SIG-M5 treated with dmso at 0.1 percent for 504 hours (cell line): ENCODE data around the gene FHAD1.

Source experiments
- DNase-seq: peaks from one replicate; lab custom pipeline; 2025; ENCODE audit not compliant: unreplicated experiment; lab: John Stamatoyannopoulos, UW

Gene FHAD1

DNA sequence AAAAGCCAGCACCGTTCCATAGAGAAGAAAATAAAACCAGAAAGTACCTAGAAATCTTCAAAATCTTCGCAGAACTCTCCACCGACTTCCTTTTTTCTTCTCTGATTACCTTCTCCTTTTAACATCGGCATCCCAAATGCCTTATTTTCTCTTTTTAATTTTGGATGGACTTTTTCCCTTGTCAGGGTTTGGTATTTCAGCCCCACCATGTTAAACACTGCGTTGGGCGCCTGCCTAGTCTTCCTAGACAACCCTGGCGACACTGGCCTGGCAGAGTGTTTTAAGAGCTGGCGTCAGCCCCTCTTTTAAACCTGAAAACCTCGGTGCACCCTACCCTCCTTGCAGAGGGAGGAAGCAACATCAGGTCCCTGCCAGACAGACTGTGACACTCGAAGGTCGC, 96.7 kb downstream of the FHAD1 start:
- DNase-seq: no peak

DNA sequence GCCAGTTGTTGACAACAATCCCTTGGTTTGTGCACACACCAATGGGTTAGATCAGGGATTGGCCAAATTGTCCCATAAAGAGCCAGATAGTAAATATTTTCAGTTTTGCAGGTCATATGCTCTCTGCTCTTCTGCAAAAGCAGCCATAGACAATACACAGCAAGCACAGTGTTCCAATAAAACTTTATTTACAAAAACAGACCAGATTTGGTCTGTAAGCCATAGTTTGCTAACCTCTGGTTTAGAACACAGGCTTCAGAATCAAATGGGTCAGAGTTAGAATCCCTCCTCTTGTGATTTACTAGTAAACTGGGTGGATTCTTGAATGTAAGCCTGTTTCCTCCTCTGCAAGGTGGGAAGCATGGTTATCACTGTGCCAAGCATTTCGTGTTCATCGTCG, 97.4 kb downstream of the FHAD1 start:
- no peak for DNase-seq

DNA sequence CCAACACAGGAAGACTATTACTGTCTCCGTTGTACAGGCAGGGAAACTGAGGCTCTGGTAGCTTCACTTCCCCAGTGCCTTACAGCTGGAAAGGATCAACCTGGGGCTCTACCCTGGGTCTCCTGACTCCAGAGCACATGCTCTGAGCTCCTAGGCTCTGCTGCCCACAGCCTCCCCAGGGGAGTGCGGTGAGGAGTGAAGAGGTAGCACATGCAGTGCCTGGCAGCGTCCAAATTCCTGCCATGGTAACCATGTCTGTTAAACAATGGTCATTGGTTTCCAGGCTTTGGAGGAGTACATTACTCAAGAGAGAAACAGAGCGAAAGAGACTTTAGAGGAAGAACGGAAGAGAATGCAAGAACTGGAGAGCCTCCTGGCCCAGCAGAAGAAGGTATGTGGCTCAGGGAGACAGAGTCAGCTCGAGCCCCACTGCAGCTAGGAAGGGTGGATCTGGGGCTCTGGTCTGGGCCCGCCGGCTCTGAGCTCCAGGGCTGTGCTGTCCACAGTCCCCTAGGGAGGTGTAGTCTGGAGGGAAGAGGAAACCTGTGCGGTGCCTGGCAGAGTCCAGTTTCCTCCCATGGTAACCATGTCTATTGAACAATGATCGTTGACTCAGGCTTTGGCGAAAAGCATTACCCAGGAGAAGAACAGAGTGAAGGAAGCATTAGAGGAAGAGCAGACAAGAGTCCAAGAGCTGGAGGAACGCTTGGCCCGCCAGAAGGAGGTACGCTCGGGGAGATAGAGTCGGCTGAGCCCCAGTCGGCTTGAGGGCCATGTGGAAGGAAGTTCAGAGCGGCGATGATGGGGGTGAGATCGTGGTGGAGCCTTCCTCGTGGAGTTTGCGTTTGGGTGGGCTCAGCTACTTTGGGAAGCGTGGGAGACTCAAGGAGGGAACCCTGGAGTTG, 98.0 kb downstream of the FHAD1 start:
- DNase-seq: no peak

DNA sequence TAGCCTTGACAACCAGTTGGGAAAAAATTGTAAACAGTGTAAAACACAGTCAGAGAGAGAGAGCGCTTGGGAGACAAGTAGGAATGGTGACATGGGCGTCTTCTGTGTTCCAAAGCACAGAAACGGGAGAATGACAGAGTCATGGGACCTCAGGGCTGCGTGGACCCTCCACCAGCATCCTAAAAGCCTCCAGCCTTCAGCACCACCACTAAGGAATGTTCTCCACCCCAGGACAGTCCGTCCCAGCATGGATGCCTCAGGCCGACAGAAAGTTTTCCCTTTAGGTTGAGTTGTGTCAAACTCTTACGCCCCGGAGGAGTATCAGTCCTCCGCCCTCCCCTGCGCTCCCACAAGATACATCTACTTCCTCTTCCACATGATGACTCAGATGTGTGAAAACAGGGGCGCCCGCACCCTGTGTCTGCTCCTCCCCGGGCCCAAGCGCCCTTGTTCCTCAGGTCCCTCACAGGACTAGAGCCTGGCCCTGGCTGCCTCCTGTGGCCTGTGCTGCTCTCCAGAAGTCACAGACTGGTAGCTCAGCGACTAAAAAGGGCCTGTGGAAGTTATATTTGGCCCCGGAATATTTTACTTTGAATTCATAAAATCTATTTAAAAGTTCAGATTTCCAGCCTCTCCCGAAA, 98.8 kb downstream of the FHAD1 start:
- DNase-seq: peak; percentile 86

DNA sequence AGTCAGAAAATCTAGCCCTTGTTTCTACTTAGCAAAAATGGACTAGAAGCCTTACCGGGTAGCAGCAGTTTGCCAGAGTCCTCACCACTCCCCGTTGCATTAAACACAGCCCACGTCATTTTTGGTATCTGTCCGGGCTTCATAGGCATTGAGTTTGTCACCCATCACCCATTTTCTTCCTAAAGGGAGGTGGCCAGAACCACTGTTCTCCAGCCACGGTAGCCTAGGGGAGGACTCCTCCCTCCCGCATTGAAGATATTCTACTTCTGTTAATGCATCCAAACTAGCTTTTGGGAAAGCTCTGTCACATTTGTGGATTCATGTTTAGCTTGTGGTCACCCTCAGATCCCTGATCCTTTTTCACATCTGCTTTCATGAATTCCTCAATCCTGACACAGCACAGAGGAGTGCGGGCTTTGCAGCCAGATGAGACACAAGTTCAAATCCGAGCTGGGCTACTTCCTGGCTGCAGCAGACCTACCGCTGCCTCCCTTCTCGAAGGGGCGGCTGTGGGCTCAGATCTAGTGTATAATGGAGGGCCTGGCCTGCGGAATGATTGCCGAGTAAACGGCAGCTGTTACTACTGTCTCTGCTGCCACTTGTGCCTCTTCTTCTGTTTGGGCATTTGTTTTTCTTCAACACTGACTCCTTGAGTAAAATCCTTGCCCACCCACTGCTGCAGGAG, 99.5 kb downstream of the FHAD1 start:
- no peak for DNase-seq

DNA sequence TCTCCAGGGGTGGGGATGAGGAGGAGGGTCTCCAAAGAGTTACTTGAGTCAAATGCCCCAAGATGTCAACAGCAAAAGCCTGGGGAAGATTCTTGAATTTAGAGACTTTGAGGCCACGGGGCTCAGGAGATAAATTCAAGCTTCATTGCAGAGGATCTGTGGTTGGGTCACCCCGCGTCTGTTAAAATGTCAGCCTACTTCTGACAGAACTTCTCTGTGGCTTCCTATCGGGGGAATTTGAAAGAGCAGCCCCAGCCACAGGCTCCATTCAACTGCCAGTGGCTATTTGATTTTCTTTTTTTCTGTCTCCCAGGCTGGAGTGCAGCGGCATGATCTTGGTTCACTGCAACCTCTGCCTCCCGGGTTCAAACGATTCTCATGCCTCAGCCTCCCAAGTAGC, 100.2 kb downstream of the FHAD1 start:
- no peak for DNase-seq

DNA sequence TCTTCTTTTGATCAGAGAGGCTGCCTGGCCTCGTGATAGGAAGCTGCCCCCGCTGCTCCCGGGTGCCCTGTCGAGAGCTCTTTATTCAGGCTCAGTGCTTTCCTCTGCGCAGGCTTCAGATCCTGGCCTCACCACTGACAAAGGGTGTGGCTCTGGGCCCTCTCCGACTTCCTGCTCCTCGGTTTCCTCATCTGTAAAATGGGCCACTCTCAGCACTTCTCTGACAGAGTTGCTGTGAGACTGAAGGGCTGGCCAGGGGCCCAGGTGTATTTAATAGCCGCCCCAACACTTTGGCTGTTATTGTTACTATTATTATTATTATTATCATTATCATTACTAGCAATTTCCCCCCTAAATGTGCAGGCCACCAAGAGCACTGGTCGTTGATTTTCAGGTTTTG, 101.6 kb downstream of the FHAD1 start:
- no peak for DNase-seq

DNA sequence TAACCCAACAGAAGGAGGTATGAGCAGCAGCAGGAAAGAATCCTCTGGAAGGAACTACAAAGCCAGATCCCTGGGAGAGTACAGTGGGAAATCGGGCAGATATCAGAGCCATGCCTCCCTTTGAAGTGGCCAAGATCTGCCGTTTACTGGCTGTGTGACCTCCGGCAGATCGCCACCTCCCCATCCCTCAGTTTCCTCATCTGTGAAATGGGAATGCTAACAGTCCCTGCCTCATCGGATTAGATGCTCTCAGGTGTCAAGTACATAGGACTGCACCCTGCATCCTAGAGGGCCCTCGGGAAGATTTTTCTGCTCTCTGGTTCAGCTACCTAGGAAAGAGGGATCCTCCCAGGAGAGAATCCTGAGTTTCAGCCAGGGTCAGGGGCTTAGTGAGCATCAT, 102.1 kb downstream of the FHAD1 start:
- no peak for DNase-seq

DNA sequence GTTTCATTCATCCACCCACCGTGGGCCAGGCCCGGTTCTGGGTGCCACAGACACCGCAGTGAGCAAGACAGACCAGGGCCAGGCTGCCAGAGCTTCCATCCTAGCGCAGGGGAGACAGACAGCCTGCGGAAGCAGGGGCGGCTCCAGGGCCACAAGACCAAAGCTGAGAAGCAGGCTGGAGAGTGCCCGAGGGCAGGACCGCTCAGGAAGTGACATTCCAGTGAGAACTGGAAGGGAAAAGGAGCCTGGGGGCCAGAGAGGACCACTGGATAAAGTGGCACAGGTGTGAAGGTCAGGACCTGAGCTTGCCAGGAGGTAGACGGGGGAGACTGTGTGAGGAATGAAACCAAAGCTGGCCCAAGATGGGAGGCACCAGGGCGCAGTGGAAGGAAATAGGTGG, 103.1 kb downstream of the FHAD1 start:
- no peak for DNase-seq

DNA sequence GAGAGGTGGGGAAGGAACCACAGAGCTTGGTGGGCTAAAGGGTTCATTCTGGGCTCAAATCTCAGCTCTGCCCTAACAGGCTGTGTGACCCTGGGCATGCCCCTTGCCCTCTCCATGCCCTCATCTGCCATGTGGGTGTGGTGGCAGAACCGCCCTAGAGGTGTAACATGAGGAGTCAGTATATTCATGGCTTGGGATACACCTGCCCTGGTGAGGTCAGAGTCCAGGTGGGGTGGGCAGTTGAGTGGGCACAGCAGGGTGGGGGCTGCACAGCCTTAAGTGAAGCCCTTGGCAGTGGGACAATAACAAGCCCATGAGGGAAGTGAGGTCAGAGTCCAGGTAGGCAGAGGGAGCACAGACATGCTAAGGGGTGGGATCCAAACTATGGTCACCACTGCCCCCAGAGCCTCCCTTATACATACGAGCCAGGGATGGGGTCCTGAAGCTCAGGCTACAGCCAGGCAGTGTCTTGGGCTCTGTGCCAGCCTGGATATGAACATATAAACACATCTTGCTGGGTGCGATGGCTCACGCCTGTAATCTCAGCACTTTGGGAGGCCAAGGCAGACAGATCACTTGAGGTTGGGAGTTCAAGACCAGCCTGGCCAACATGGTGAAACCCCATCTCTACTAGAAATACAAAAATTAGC, 103.7 kb downstream of the FHAD1 start:
- DNase-seq: no peak

DNA sequence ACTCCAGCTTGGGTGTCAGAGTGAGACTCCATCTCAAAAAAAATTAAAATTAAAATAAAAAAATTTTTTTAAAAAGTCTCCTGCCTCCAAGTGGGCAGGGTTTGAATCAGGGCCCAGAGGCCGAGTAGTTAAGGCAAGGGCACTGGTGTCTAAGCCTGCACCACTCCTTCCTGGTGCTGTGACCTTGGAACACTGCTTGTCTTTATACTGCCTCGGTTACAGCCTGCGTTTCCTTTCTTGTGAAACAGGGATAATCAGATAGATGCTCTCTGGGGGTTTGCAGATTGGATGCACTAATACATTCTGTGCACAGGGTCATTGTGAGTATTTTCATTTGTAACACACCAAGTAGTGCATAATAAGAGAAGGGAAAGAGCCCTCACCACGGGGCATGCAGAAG, 104.3 kb downstream of the FHAD1 start:
- DNase-seq: no peak

DNA sequence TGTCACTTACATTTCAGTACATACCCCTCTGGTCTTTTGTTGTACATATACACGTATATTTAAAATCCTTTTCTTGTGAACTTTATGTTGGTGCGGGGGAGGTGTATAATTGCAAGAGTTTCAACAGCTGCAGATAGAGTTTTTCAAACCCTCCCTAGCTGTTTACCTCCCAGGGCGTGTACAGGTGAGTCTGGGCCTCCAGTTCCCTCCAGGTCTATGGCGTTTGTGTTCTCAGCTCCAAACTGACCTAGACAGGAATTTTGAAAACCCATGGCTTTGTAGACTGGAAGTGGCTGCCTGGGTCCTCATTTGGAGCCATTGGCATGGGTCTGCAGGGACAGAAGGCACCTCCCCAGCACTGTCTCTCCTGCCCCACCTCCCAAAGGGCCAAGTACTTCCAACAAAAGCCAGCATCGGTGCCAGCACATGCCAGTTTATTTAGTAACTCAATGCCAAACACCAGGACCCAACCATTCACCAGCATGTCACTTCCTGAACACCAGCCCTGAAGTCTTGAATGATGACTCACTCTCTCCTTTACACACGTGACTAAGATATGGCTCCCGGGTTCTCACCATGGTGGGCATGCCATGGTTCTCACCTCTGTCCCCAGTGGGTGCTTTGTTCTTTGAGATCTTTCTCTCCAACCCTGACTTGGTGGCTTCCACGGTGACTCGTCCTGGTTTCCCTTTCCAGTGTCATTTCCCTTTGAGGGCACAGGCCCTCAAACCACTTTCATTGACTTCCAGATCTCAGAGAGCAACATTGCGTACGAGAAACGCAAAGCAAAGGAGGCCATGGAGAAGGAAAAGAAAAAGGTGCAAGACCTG, 105.3 kb downstream of the FHAD1 start:
- peak; percentile 48 for DNase-seq

DNA sequence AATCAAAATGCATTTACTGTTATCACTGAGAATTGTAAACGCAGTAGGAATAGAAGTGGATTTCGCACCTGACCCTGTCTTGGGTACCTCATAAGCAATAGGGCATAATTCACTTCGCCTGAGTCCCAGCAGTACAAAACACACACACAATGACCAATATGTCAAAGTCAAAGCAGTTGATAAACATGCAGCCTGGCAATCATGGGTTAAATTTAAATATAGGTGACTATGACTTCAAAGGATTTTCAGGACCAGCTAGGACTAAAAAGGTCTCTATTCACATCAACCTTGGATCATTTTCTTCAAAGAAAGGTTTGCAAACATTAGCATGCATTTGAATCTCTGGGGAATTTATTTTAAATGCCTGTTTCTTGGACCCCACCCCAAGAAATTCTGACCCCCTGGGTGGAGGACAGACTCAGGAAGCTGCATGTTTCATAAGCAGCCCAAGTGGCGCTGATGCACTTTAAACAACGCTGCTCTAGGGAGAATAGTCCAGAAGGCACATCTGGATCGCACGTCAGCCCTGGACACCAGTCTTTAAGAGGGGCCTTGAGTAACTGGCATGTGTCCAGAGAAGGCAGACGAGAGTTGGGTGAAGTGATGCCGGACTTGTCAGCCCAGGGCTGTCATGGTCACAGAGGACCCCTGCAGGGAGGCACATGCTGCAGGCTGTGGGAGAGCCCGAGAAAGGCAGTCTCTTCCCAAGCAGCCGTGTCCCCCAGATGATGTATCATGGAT, 107.0 kb downstream of the FHAD1 start:
- no peak for DNase-seq

DNA sequence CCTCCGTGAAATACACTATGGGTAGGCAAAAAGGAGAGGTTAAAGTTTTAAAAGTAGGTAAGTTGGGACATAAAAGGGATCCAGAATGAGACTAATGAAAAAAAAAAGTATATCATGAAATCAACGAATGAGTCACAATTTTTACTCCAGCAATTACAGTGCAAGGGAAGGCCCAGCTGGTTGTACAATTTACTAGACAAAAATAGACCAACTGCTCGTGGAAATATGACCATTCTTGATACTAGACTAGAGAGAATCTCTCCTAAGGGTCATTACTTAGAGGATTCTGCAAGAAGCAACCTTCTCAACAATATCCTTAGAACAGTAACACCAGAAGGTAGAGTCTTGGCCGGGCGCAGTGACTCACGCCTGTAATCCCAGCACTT, 107.5 kb downstream of the FHAD1 start:
- DNase-seq: no peak

DNA sequence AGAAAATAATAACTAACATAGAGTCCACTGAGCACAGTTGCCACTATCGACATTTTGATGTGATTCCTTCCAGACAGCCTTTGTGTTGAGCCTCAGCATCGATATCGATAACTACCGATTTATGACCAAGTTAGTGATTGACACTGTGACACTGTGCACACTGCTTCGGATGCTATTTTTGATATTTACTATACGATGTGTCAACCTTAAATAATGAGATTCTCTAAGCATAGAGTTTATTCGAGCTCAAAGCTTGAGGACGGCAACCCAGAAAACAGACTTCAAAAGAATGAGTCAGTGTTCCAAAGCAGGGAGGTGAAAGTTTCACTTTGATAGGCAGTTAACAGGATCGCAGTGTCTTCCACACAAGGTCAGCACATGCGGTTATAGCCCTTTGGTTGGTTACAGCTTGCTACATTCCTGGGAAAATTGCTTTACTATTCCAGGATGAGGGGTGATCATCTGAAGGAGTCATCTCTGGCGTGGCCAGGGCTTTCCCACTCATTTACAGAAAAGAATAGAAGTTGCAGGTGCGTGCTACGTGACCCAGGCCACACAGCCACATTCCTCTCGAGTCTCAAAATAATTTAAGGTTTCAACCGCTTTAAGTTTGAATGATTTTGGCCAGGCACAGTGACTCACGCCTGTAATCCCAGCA, 109.1 kb downstream of the FHAD1 start:
- DNase-seq: no peak

DNA sequence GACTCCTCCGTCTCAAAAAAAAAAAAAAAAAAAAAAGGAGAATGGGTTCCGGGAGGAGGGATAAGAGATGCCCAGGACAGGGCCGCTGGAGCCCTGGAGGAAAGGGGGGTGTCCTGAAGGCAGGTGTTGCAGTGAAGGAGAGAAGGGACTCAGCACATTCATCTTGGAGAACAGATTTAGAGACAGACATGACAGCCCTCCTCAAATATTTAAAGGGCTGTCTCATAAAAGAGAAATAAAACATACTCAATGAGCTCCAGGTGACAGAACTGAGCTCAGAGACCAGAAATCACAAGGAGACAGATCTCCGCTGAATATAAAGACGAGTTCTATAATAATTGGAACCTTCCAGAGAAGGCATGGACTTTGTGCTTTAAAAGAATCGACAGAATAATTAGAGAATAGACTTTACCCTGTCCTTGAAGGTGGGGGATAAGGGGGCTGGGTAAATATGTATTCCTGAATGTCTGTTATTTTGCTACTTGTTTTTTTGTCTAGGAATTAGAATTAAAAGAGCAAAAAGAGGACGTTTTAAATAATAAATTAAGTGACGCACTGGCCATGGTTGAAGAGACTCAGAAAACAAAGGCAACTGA, 110.7 kb downstream of the FHAD1 start:
- no peak for DNase-seq

DNA sequence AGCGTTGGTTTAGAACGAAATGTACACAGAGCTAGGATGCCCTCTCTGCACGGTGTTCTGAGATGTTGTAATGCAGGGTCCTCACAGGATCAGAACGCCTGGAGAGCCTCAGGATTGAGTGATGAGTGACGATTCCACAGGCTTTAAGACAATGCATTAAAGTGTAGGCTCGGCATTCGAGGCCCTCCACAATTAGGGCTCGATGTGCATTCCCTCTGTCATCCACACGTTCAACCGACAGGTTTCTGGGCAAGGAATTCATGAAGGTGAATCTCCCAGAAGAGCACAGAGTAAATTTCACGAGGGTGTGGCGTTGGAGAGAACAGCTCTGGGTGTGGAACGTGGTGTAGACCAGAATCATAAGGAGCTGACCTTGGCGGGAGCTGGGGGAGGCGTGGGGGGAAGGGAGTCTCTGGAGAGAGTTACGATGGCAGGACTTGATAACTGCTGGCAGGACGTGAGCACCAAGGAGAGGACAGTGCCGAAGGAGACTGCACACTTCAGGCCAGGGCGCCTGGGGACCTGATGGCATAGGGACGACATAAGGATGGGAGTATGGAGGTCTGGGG, 111.6 kb downstream of the FHAD1 start:
- no peak for DNase-seq

DNA sequence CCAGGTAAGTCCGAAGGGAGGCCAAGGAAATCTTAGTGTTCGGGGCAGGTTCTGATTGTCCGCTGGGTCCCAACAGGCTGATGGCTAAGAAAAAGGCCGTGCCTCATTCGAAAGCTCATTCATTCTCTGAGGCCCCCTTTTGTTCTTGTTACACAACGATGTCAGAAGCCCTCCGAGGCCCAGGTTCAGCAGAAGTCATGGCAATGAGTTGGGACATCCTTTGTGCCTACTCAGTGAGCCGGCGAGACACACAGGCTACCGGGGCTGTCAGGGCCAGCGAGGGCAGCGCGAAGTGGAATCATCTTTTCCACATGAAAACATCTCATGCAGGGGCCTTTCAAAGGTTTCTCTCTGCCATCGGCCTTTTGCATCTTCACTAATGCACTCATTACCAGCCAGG, 113.7 kb downstream of the FHAD1 start:
- DNase-seq: no peak
